Heart left ventricle (tissue), 16 donors: ENCODE data around the gene FAM168A. TPM values are rescaled to one million over a fixed set of nuclear protein-coding genes. Genes with fewer than 3 reads are reported as not detected.

Experiments used
- ATAC-seq, 4 donors: fragments of 200-7000 bp; cut with Tn5 transposase; one replicate each; pipeline ENCODE4 v1.9.1; 2020 to 2022; ENCODE audit warnings: moderate library complexity in 4 of 4, mild to moderate bottlenecking in 3 of 4, moderate number of reproducible peaks in 1 of 4
- DNase-seq, 5 donors: peaks; one replicate each; pipeline ENCODE4 v3.0.0-alpha.2; 2020
- H3K27ac ChIP-seq, 12 donors: fragments of 200-600 bp; sonication (generic) in 4 of 12; one replicate each; pipeline versions ENCODE4 v1.5.0 to v1.8.0; 2016 to 2022; ENCODE audit warnings: mild to moderate bottlenecking in 2 of 12
- H3K27me3 ChIP-seq, 9 donors: fragments of 200-600 bp; sonication (generic) in 2 of 9; one replicate each; pipeline versions ENCODE4 v1.5.1 to v1.8.0; 2016 to 2022; ENCODE audit warnings: mild to moderate bottlenecking in 3 of 9
- H3K36me3 ChIP-seq, 9 donors: fragments of 200-600 bp; sonication (generic) in 2 of 9; one replicate each; pipeline versions ENCODE4 v1.5.0 to v1.8.0; 2018 to 2022; ENCODE audit warnings: mild to moderate bottlenecking in 2 of 9
- H3K4me1 ChIP-seq, 12 donors: fragments of 200-600 bp; sonication (generic) in 4 of 12; one replicate each; pipeline versions ENCODE4 v1.5.0 to v1.8.0; 2016 to 2022; ENCODE audit warnings: mild to moderate bottlenecking in 3 of 12
- H3K4me3 ChIP-seq, 12 donors: fragments of 200-600 bp; sonication (generic) in 4 of 12; one replicate each; pipeline versions ENCODE4 v1.5.0 to v1.8.0; 2017 to 2022; ENCODE audit warnings: mild to moderate bottlenecking in 9 of 12, moderate library complexity in 4 of 12
- H3K9me3 ChIP-seq, 12 donors: fragments of 200-600 bp; sonication (generic) in 4 of 12; one replicate each; pipeline versions ENCODE4 v1.5.0 to v1.8.0; 2016 to 2022; ENCODE audit warnings: mild to moderate bottlenecking in 1 of 12
- POLR2A ChIP-seq, 2 donors: fragments of 450-650 bp; IDR thresholded peaks; one replicate each; pipeline ENCODE4 v1.6.1; 2017; ENCODE audit warnings: antibody characterized with exemption in 2 of 2, mild to moderate bottlenecking in 2 of 2, moderate library complexity in 2 of 2
- WGBS, 4 donors: extraction: QIAGEN DNeasy Blood & Tissue Kit in 2 of 4; methylation state at CpG; one replicate each; pipeline versions ENCODE4 v1.1.5 to v1.1.7; 2013 to 2018; 5-methylcytosine and 5-hydroxymethylcytosine counted together
- intact Hi-C, 10 donors: fragments of 100-400 bp; cut with DNase I; formaldehyde crosslinking; loops; one replicate each; pipeline versions ENCODE4 v1.11.1 to v1.14.2; 2022
- polyA plus RNA-seq, 2 donors: library from polyadenylated mRNA; stranded (reverse); fragments of 200-250 nt; gene quantifications; one replicate each; pipeline ENCODE4 v1.2.3, GENCODE V29; 2013
- total RNA-seq, 9 donors: library from RNA; depleted of rRNA in 2 of 9; stranded (reverse); fragments of >200 nt in 2 of 9; fragmentation: NEBNext Ultra II Directional in 3 of 9; extraction: Animal tissue kit (Norgen Biotek cat#: 25700) in 3 of 9; gene quantifications; one replicate each; pipeline versions ENCODE4 v1.1.0 to v1.2.4, GENCODE V29; 2016 to 2023
- TF ChIP-seq, protein P1 (sequence below), 12 donors: fragments of 200-600 bp; sonication (generic) in 4 of 12; IDR thresholded peaks; one replicate each; pipeline versions ENCODE4 v1.5.0 to v1.8.0; 2018 to 2022; ENCODE audit warnings: antibody characterized with exemption in 12 of 12, mild to moderate bottlenecking in 5 of 12
- donor health status: ischemic (EF 13 %, LVEDD 7.1; RV severe dilation, severe dysfunction).
- donor health status: healthy with polysubstance abuse.
- donor health status: DM: no; HTN: yes; CAD: no.
- donor health status: DM: no; HTN: no; CAD: no.
- donor health status: ischemic (EF 25% LVEDD 6.9; RV normal size, moderate dysfunction).
- donor health status: ischemic (EF 25% LVEDD 5.7; RV mildly dilated, moderate dysfunction).
- donor health status: healthy.
- donor health status: DM: yes; HTN: yes; CAD: no.
- donor health status: ischemic (EF 35%, LVEDD 5.7; RV mildly dilated, moderate dysfunction).
- donor health status: nonischemic (EF 11% LVEDD 7.7; RV severe dilation, severe dysfunction).
- donor health status: DM: yes; HTN: yes; CAD: no.
- donor health status: PGD.
- donor health status: ischemic (EF 29% LVEDD 5.4; RV normal size, mild dysfunction).
- donor health status: nonischemic (EF 23%, LVEDD 6.1; RV moderate dilation, normal function).

The FAM168A gene
- total and polyA plus RNA-seq, 11 donors, result 9.0 to 39.1 (median 27.8) TPM

DNA sequence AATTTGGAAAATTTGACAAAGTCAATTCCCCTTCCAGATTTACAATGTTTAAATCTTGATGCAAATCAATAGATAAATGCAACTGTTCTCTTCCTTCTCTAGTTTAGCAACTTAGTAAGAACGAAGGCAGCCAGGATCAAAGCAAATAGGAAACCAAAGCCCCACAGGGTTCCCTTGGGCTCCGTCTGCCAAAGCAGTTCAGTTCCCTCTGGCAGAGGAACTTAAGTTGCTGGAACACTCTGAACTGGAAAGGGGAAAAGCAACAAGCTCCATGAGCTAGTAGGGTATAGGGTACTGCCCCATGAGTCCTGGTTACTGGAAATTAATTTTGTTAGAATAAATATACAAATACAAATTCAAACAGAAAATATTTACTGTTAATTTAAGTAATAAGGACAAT is 130.4 kb downstream of the FAM168A start:
- Histone ChIP-seq H3K27me3 (no peaks in the 10 kb centered on the region), H3K4me3 (no peak overlapping the region), H3K27ac (peak overlapping the region in 10 of 12 donors; percentile 16 to 64 (median 50)), H3K36me3 (no peaks in the 10 kb centered on the region), H3K4me1 (peaks cover 0 to 77% (median 46%) of the 10 kb centered on the region in 12 donors), H3K9me3 (no peaks in the 10 kb centered on the region)
- ATAC-seq (peak; percentile 64 to 77 (median 69)), DNase-seq (peak in 1 of 5 donors; percentile 44)
- intact Hi-C loops, result loop anchor here in 2 of 10 donors (5.0 kb wide), 2 partner anchors 40 to 130 kb away; partner anchors contain the start of gene FAM168A (in 1 of the 2)
- TF ChIP-seq, protein P1, sequence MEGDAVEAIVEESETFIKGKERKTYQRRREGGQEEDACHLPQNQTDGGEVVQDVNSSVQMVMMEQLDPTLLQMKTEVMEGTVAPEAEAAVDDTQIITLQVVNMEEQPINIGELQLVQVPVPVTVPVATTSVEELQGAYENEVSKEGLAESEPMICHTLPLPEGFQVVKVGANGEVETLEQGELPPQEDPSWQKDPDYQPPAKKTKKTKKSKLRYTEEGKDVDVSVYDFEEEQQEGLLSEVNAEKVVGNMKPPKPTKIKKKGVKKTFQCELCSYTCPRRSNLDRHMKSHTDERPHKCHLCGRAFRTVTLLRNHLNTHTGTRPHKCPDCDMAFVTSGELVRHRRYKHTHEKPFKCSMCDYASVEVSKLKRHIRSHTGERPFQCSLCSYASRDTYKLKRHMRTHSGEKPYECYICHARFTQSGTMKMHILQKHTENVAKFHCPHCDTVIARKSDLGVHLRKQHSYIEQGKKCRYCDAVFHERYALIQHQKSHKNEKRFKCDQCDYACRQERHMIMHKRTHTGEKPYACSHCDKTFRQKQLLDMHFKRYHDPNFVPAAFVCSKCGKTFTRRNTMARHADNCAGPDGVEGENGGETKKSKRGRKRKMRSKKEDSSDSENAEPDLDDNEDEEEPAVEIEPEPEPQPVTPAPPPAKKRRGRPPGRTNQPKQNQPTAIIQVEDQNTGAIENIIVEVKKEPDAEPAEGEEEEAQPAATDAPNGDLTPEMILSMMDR (IDR thresholded peaks at IDR 0.05), result no peak
- no peak for TF ChIP-seq POLR2A (IDR thresholded peaks at IDR 0.05)
- 26 to 59% (median 29%) methylated on average over 2 of the region's 2 CpGs for WGBS, 4 donors

DNA sequence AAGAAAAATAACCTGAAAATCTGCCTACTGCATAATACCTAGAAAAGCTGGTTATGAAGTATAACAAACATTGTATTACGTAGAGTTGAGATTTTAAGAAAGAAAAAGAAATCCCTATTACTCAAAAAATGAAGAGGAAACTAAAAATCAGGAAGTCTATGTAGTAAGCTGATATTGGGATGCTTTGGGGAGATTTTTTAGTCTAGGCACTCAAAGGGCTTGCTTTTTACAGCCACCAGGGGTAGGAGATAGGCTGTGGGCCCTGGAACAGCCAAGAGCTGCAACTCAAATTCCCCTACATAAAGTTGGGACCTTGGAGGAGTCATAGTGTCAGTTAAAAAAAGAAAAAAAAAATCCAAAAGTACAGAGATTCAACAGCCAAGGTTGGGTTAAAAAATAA is 131.3 kb downstream of the FAM168A start:
- no peak for ATAC-seq
- no peaks in the 10 kb centered on the region for H3K36me3 ChIP-seq
- WGBS, 4 donors, result 88 to 99% (median 93%) methylated on average over 1 of the region's 1 CpG
- DNase-seq, result no peak
- intact Hi-C loops, result loop anchor here in 2 of 10 donors (5.0 kb wide), 2 partner anchors 39 to 131 kb away; partner anchors contain the start of gene FAM168A (in 1 of the 2)
- H3K9me3 ChIP-seq, result no peaks in the 10 kb centered on the region
- no peak for TF ChIP-seq POLR2A (IDR thresholded peaks at IDR 0.05)
- TF ChIP-seq, protein P1 (IDR thresholded peaks at IDR 0.05), result peak in 1 of 12 donors; percentile 9
- H3K27me3 ChIP-seq, result no peaks in the 10 kb centered on the region
- peaks cover 0 to 84% (median 53%) of the 10 kb centered on the region in 12 donors for H3K4me1 ChIP-seq
- H3K27ac ChIP-seq, result peak overlapping the region in 5 of 12 donors; percentile 33 to 60 (median 50)
- no peak overlapping the region for H3K4me3 ChIP-seq

DNA sequence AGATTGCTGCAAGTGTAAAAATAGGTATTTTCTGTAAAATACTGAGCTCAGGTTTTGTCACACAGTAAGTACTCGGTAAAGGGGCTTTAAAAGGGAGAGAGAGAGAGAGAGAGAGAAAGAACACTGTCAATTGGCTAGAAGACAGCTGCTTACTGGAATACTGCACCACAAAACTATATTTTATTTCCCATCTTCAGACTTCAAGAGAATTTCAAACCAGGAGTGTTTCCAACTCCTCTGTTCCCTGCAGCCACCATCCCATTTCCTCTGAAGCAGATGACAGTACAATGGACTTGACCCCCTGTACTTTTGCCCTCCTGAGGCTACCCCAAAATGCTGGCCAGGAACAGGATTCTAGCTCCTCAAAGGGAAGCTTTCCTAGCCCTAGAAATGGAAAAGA is 132.0 kb downstream of the FAM168A start:
- Histone ChIP-seq H3K9me3 (no peaks in the 10 kb centered on the region), H3K27ac (peak overlapping the region in 9 of 12 donors; percentile 29 to 70 (median 57)), H3K4me3 (no peak overlapping the region), H3K4me1 (peaks cover 0 to 92% (median 59%) of the 10 kb centered on the region in 12 donors), H3K27me3 (no peaks in the 10 kb centered on the region), H3K36me3 (no peaks in the 10 kb centered on the region)
- DNase-seq (no peak), ATAC-seq (no peak)
- intact Hi-C loops, result loop anchor here in 2 of 10 donors (5.0 kb wide), 2 partner anchors 39 to 131 kb away; partner anchors contain the start of gene FAM168A (in 1 of the 2)
- TF ChIP-seq, protein P1 (IDR thresholded peaks at IDR 0.05), result no peak
- no peak for TF ChIP-seq POLR2A (IDR thresholded peaks at IDR 0.05)
- WGBS, 4 donors, result 75 to 85% (median 77%) methylated on average over 1 of the region's 1 CpG

DNA sequence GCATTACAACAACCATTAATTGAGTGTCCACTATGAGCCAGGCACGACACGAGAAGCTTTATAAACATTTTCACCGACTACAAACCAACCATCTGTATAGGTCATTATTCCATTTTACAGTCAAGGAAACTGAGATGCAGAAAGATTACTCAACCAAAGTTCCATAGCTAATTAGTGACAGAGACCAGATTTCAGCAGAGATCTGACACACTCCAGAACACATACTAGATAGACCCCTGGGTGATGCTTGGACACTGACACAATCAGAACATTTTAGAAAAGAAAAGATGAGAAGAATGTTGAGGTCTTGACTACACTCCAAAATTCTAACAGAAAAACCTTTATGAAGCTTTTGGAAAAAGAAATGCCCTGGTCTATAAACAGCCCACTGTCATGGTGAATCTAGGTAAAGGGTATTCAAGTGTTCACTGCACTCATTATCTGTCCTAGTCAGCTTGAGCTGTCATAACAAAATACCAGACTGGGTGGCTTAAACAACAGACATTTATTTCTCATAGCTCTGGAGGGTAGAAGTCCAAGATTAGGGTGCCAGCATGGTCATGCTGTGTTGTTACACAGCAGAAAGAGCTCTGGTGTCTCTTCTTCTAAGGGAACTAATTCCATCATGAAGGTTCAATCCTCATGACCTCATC is 132.8 kb downstream of the FAM168A start:
- H3K27ac ChIP-seq, result peak overlapping the region in 11 of 12 donors; percentile 19 to 70 (median 56)
- no peaks in the 10 kb centered on the region for H3K36me3 ChIP-seq
- H3K4me1 ChIP-seq, result peaks cover 0 to 96% (median 56%) of the 10 kb centered on the region in 12 donors
- no peaks in the 10 kb centered on the region for H3K27me3 ChIP-seq
- 80 to 95% (median 89%) methylated on average over 3 of the region's 3 CpGs for WGBS, 4 donors
- intact Hi-C loops, result loop anchor here in 2 of 10 donors (5.0 kb wide), 2 partner anchors 38 to 132 kb away; partner anchors contain the start of gene FAM168A (in 1 of the 2)
- DNase-seq (no peak), ATAC-seq (peak; percentile 58 to 86 (median 73))
- no peak overlapping the region for H3K4me3 ChIP-seq
- no peaks in the 10 kb centered on the region for H3K9me3 ChIP-seq
- TF ChIP-seq, protein P1 (IDR thresholded peaks at IDR 0.05), result no peak
